ENCODE measurements around the gene ZMYND15.
A peak's percentile ranks its signal among the peaks of the same experiment; 100 is the strongest.
"Not testable (repeated sequence)": the region's sequence is repeated elsewhere in the genome, so short reads cannot be mapped to it uniquely, and the experiment has no call there.

The ZMYND15 gene

DNA sequence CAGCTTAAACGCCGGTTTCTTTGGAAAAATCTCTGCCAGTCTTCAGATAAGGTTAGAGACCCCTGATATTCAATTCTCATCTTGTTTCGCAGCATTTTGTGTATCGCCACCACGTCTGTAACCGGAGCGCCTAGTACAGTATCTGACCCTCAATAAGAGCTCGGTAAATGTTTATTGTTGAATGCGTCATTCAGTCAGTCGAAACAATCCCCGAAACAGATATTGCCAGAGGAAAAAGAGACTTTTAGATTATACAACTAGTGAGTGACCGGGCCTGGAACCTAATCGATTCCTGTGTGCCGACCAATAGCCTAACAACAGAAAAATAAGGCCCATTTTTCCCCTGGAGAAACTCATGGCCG, 36.3 kb upstream of the ZMYND15 start:
- Histone ChIP-seq H3K4me2 (ENCODE audit: low read length) (peak overlapping the region; percentile 92), H3K9me3 (ENCODE audit: insufficient read depth, low read length) (no peaks in the 10 kb centered on the region), H3K36me3 (replicated peaks; ENCODE audit: low read depth, low read length) (no peaks in the 10 kb centered on the region), H3K9ac (ENCODE audit: low read length) (peak overlapping the region; percentile 85), H3K4me1 (ENCODE audit: low read length) (peaks cover 16% of the 10 kb centered on the region), H4K20me1 (ENCODE audit: insufficient read depth, low read length) (peaks cover 4% of the 10 kb centered on the region; the same call in 1 of the 2 replicates), H3K27ac (ENCODE audit: low read length) (peak overlapping the region; percentile 54), H3K79me2 (ENCODE audit: low read length) (peaks cover 67% of the 10 kb centered on the region), H3K27me3 (ENCODE audit: low read depth, low read length) (no peaks in the 10 kb centered on the region), H2AFZ (ENCODE audit: low read depth, low read length) (no peak overlapping the region), H3K4me3 (ENCODE audit: low read length) (peak overlapping the region; percentile 99)
- no peak for TF ChIP-seq EZH2phosphoT487 (IDR thresholded peaks at IDR 0.05; ENCODE audit: low read depth)
- TF ChIP-seq, protein P1, sequence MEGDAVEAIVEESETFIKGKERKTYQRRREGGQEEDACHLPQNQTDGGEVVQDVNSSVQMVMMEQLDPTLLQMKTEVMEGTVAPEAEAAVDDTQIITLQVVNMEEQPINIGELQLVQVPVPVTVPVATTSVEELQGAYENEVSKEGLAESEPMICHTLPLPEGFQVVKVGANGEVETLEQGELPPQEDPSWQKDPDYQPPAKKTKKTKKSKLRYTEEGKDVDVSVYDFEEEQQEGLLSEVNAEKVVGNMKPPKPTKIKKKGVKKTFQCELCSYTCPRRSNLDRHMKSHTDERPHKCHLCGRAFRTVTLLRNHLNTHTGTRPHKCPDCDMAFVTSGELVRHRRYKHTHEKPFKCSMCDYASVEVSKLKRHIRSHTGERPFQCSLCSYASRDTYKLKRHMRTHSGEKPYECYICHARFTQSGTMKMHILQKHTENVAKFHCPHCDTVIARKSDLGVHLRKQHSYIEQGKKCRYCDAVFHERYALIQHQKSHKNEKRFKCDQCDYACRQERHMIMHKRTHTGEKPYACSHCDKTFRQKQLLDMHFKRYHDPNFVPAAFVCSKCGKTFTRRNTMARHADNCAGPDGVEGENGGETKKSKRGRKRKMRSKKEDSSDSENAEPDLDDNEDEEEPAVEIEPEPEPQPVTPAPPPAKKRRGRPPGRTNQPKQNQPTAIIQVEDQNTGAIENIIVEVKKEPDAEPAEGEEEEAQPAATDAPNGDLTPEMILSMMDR (IDR thresholded peaks at IDR 0.05; ENCODE audit: low read depth, low read length) = no peak

DNA sequence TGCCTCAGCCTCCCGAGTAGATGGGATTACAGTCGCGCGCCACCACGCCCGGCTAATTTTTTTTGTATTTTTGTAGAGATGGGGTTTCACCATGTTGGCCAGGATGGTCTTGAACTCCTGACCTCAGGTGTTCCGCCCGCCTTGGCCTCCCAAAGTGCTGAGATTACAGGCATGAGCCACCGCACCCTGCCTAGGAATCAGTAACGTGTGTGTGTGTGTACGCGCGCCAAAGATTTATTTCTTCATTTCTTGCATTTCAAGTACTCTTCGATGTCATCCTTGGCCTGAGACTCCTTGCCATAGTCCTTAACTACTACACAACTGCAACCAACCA, 35.1 kb upstream of the ZMYND15 start:
- H3K79me2 ChIP-seq (ENCODE audit: low read length) = peaks cover 54% of the 10 kb centered on the region

DNA sequence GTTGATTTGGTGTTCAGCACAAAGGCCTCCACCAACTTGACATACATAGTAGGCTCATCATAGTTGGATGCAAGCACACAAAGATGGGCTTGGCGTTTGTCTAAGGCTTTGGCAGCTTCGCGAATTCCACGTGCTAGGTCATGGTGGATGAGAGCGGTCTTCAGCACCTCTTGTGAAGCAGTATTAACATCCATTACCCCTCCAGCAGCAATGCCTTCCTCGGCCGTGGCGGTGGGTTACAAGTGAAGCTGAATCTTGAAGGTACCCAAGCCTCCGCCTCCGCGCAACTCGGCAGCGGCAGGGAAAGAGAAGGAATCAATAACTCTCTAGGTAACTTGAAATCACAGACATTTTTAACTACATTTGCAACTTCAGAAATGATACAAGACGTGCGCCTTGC, 34.6 kb upstream of the ZMYND15 start:
- TF ChIP-seq, protein P1 (IDR thresholded peaks at IDR 0.05; ENCODE audit: low read depth, low read length) = no peak
- TF ChIP-seq EZH2phosphoT487 (IDR thresholded peaks at IDR 0.05; ENCODE audit: low read depth) = no peak
- H3K79me2 ChIP-seq (ENCODE audit: low read length) = peaks cover 50% of the 10 kb centered on the region
- H3K4me2 ChIP-seq (ENCODE audit: low read length) = peak overlapping the region; percentile 64
- no peaks in the 10 kb centered on the region for H3K9me3 ChIP-seq (ENCODE audit: insufficient read depth, low read length)
- no peak overlapping the region for H3K27ac ChIP-seq (ENCODE audit: low read length)
- H4K20me1 ChIP-seq (ENCODE audit: insufficient read depth, low read length) = peaks cover 4% of the 10 kb centered on the region; the same call in 1 of the 2 replicates
- H3K4me3 ChIP-seq (ENCODE audit: low read length) = peak overlapping the region; percentile 99
- H3K4me1 ChIP-seq (ENCODE audit: low read length) = peaks cover 19% of the 10 kb centered on the region
- H3K27me3 ChIP-seq (ENCODE audit: low read depth, low read length) = no peaks in the 10 kb centered on the region
- peak overlapping the region; percentile 85 for H3K9ac ChIP-seq (ENCODE audit: low read length)
- no peak overlapping the region for H2AFZ ChIP-seq (ENCODE audit: low read depth, low read length)
- no peaks in the 10 kb centered on the region for H3K36me3 ChIP-seq (replicated peaks; ENCODE audit: low read depth, low read length)

More for the DNA sequence above, 35.1 kb upstream of the ZMYND15 start:
- peak overlapping the region; percentile 99 for H3K4me3 ChIP-seq (ENCODE audit: low read length)
- peak overlapping the region; percentile 85 for H3K9ac ChIP-seq (ENCODE audit: low read length)
- not testable (repeated sequence) for H4K20me1 ChIP-seq (ENCODE audit: insufficient read depth, low read length); H3K36me3 ChIP-seq (replicated peaks; ENCODE audit: low read depth, low read length); H3K9me3 ChIP-seq (ENCODE audit: insufficient read depth, low read length); H3K27me3 ChIP-seq (ENCODE audit: low read depth, low read length); H2AFZ ChIP-seq (ENCODE audit: low read depth, low read length)
- H3K4me2 ChIP-seq (ENCODE audit: low read length) = peak overlapping the region; percentile 64
- H3K27ac ChIP-seq (ENCODE audit: low read length) = peak overlapping the region; percentile 54
- H3K4me1 ChIP-seq (ENCODE audit: low read length) = peaks cover 16% of the 10 kb centered on the region

DNA sequence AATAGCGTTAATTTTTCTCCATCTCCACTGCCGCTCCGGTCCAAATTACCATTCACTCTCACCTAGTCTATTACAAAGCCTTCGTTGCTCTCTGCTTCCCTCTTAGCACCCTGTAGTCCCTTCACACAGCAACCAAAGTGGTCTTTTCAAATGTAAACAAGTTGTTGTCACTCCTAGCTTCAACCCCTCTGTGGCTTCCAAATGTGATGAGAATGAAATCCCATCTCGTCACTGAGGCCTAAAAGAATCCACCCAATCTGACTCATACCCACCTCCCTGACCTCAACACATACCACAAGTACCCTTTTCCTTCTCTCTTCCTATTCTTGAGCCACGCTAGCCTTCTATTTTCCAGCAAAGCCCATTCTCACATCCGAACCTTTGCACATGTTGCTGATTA, 33.5 kb upstream of the ZMYND15 start:
- Histone ChIP-seq H3K9ac (ENCODE audit: low read length) (no peak overlapping the region), H3K36me3 (replicated peaks; ENCODE audit: low read depth, low read length) (no peaks in the 10 kb centered on the region), H3K27me3 (ENCODE audit: low read depth, low read length) (no peaks in the 10 kb centered on the region), H3K27ac (ENCODE audit: low read length) (no peak overlapping the region), H3K4me3 (ENCODE audit: low read length) (no peak overlapping the region), H3K4me1 (ENCODE audit: low read length) (peaks cover 19% of the 10 kb centered on the region), H3K79me2 (ENCODE audit: low read length) (peaks cover 41% of the 10 kb centered on the region), H4K20me1 (ENCODE audit: insufficient read depth, low read length) (peaks cover 4% of the 10 kb centered on the region; the same call in 1 of the 2 replicates), H3K4me2 (ENCODE audit: low read length) (no peak overlapping the region), H2AFZ (ENCODE audit: low read depth, low read length) (no peak overlapping the region), H3K9me3 (ENCODE audit: insufficient read depth, low read length) (no peaks in the 10 kb centered on the region)
- TF ChIP-seq, protein P1 (IDR thresholded peaks at IDR 0.05; ENCODE audit: low read depth, low read length) = no peak
- TF ChIP-seq EZH2phosphoT487 (IDR thresholded peaks at IDR 0.05; ENCODE audit: low read depth) = no peak

DNA sequence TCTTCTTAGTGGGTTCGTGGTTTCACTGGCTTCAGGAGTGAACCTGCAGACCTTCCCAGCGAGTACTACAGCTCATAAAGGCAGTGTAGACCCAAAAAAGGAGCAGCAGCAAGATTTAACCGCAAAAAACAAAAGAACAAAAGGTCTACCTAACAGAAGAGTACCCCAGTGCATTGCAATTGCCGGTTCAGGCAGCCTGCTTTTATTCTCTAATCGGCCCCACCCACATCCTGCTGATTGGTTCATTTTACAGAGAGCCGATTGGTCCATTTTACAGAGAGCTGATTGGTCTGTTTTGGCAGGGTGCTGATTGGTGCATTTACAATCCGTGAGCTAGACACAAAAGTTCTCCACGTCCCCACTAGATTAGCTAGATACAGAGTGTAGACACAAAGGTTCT, 31.2 kb upstream of the ZMYND15 start:
- Histone ChIP-seq H4K20me1 (ENCODE audit: insufficient read depth, low read length) (no peaks in the 10 kb centered on the region), H3K4me3 (ENCODE audit: low read length) (no peak overlapping the region), H3K4me1 (ENCODE audit: low read length) (peaks cover 18% of the 10 kb centered on the region), H3K36me3 (replicated peaks; ENCODE audit: low read depth, low read length) (no peaks in the 10 kb centered on the region), H2AFZ (ENCODE audit: low read depth, low read length) (no peak overlapping the region), H3K9ac (ENCODE audit: low read length) (no peak overlapping the region), H3K4me2 (ENCODE audit: low read length) (no peak overlapping the region), H3K27me3 (ENCODE audit: low read depth, low read length) (no peaks in the 10 kb centered on the region), H3K9me3 (ENCODE audit: insufficient read depth, low read length) (no peaks in the 10 kb centered on the region), H3K27ac (ENCODE audit: low read length) (no peak overlapping the region), H3K79me2 (ENCODE audit: low read length) (peaks cover 34% of the 10 kb centered on the region)
- no peak for TF ChIP-seq EZH2phosphoT487 (IDR thresholded peaks at IDR 0.05; ENCODE audit: low read depth)
- TF ChIP-seq, protein P1 (IDR thresholded peaks at IDR 0.05; ENCODE audit: low read depth, low read length) = no peak
